HEK293T (cell line): Measurements from ENCODE around the gene VAV2.

ENCODE experiments used
- CTCF ChIA-PET: fragments of 350-600 bp; formaldehyde crosslinking; extraction: SDS; loops from one replicate; lab custom pipeline; 2021; ENCODE audit warnings: antibody characterized with exemption, inconsistent platforms; lab: Yijun Ruan, JAX
- POLR2A ChIA-PET: fragments of 350-600 bp; formaldehyde crosslinking; extraction: SDS; loops from one replicate; lab custom pipeline; 2020; ENCODE audit warnings: antibody characterized with exemption, inconsistent platforms; lab: Yijun Ruan, JAX
- DNase-seq: peaks from one replicate; pipeline ENCODE4 v3.0.0; 2012; ENCODE audit warnings: mixed read lengths; ENCODE audit errors: extremely low spot score
- ARNT ChIP-seq: fragments of 450-650 bp; IDR thresholded peaks from 2 replicates; pipeline ENCODE4 v1.6.1; 2017; ENCODE audit warnings: mild to moderate bottlenecking
- BHLHE40 ChIP-seq: fragments of 450-650 bp; IDR thresholded peaks from 2 replicates; pipeline ENCODE4 v1.6.1; 2016; ENCODE audit warnings: mild to moderate bottlenecking, moderate library complexity, borderline replicate concordance
- CTBP1 ChIP-seq: fragments of 450-650 bp; IDR thresholded peaks from 2 replicates; pipeline ENCODE4 v1.6.1; 2016; ENCODE audit warnings: borderline replicate concordance
- ELF4 ChIP-seq: fragments of 450-650 bp; IDR thresholded peaks from 2 replicates; pipeline ENCODE4 v1.6.1; 2017; ENCODE audit warnings: antibody characterized with exemption
- FOXA1 ChIP-seq: fragments of 450-650 bp; IDR thresholded peaks from 2 replicates; pipeline ENCODE4 v1.6.1; 2016; ENCODE audit warnings: mild to moderate bottlenecking
- FOXK2 ChIP-seq: fragments of 450-650 bp; IDR thresholded peaks from 2 replicates; pipeline ENCODE4 v1.6.1; 2016; ENCODE audit warnings: mild to moderate bottlenecking
- FOXM1 ChIP-seq: fragments of 450-650 bp; IDR thresholded peaks from 2 replicates; pipeline ENCODE4 v1.6.1; 2017; ENCODE audit warnings: mild to moderate bottlenecking, borderline replicate concordance
- HDGF ChIP-seq: fragments of 450-650 bp; IDR thresholded peaks from 2 replicates; pipeline ENCODE4 v1.6.1; 2017; ENCODE audit warnings: antibody characterized with exemption, borderline replicate concordance
- L3MBTL2 ChIP-seq: fragments of 450-650 bp; conservative IDR thresholded peaks from 2 replicates; pipeline ENCODE4 v1.6.1; 2016; ENCODE audit warnings: mild to moderate bottlenecking
- LEF1 ChIP-seq: fragments of 450-650 bp; IDR thresholded peaks from 2 replicates; pipeline ENCODE4 v1.6.1; 2017; ENCODE audit warnings: mild to moderate bottlenecking, borderline replicate concordance
- NFRKB ChIP-seq: fragments of 450-650 bp; IDR thresholded peaks from 2 replicates; pipeline ENCODE4 v1.6.1; 2016; ENCODE audit warnings: mild to moderate bottlenecking, moderate library complexity
- SP1 ChIP-seq: fragments of 450-650 bp; IDR thresholded peaks from 2 replicates; pipeline ENCODE4 v1.6.1; 2017
- SUZ12 ChIP-seq: fragments of 450-650 bp; IDR thresholded peaks from 2 replicates; pipeline ENCODE4 v1.6.1; 2016; ENCODE audit warnings: mild to moderate bottlenecking
- TARDBP ChIP-seq: fragments of 450-650 bp; IDR thresholded peaks from 2 replicates; pipeline ENCODE4 v1.6.1; 2016
- ZNF384 ChIP-seq: fragments of 450-650 bp; IDR thresholded peaks from 2 replicates; pipeline ENCODE4 v1.6.1; 2016
- TF ChIP-seq, protein P1 (sequence below): fragments of 450-650 bp; IDR thresholded peaks from 2 replicates; pipeline ENCODE4 v1.6.1; 2016

VAV2 gene

GRCh38 chr9:133864011-133864410, 128.1 kb downstream of the VAV2 start:
- ChIA-PET POLR2A (no interaction called here), CTCF (no interaction called here)
- no peak for DNase-seq
- TF ChIP-seq SP1 (no peak), ZNF384 (no peak), FOXK2 (no peak), ARNT (no peak)

DNA sequence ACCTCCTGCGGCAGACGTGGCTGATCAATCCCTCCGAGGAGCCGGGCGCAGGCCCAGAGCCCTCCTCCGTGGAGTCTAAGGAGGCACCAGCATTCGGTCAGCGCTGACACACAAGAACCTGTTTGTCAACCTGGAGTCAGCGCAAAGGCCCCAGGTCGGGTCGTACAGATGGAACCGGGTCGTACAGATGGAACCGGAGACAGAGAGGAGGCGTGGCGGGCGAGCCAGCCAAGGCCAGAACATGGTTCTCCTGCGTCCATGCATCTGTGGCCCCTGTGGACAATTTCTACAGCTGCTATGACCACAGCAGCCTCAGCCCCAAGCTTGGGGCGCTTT, 128.9 kb downstream of the VAV2 start:
- DNase-seq = no peak
- TF ChIP-seq CTBP1 (no peak), FOXM1 (no peak), ZNF384 (no peak), HDGF (no peak), ARNT (no peak), FOXK2 (no peak), SUZ12 (no peak), SP1 (no peak), TARDBP (no peak), ELF4 (no peak), L3MBTL2 (no peak), NFRKB (no peak), LEF1 (no peak)
- POLR2A ChIA-PET = no interaction called here
- CTCF ChIA-PET = interaction anchor here (1.0 to 1.4 kb wide), 2 partner anchors 10 to 17 kb away, joined by 3 read pairs; no protein-coding TSS in a partner anchor

- ChIA-PET POLR2A (no interaction called here), CTCF (interaction anchor here (1.0 to 1.4 kb wide), 2 partner anchors 10 to 17 kb away, joined by 3 read pairs; no protein-coding TSS in a partner anchor)
- DNase-seq = no peak
- no peak for TF ChIP-seq SUZ12
- no peak for TF ChIP-seq NFRKB
- no peak for TF ChIP-seq LEF1
- TF ChIP-seq FOXA1 = no peak
- no peak for TF ChIP-seq FOXM1
- no peak for TF ChIP-seq FOXK2
- no peak for TF ChIP-seq CTBP1
- no peak for TF ChIP-seq ZNF384
- no peak for TF ChIP-seq TARDBP
- TF ChIP-seq L3MBTL2 = no peak
- TF ChIP-seq HDGF = no peak
- TF ChIP-seq, protein P1, sequence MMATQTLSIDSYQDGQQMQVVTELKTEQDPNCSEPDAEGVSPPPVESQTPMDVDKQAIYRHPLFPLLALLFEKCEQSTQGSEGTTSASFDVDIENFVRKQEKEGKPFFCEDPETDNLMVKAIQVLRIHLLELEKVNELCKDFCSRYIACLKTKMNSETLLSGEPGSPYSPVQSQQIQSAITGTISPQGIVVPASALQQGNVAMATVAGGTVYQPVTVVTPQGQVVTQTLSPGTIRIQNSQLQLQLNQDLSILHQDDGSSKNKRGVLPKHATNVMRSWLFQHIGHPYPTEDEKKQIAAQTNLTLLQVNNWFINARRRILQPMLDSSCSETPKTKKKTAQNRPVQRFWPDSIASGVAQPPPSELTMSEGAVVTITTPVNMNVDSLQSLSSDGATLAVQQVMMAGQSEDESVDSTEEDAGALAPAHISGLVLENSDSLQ = no peak
- TF ChIP-seq ELF4 = no peak
- TF ChIP-seq SP1 = no peak
- no peak for TF ChIP-seq ARNT
- TF ChIP-seq BHLHE40 = no peak
Measured at GRCh38 chr9:133862585-133863256, 129.4 kb downstream of the VAV2 start.

- DNase-seq = no peak
- POLR2A ChIA-PET = no interaction called here
- CTCF ChIA-PET = no interaction called here
- TF ChIP-seq FOXK2 = no peak
- no peak for TF ChIP-seq SP1
- no peak for TF ChIP-seq FOXM1
- no peak for TF ChIP-seq CTBP1
- TF ChIP-seq FOXA1 = no peak
- TF ChIP-seq, protein P1 = no peak
- no peak for TF ChIP-seq TARDBP
- no peak for TF ChIP-seq ZNF384
- no peak for TF ChIP-seq SUZ12
- no peak for TF ChIP-seq HDGF
- no peak for TF ChIP-seq NFRKB
- no peak for TF ChIP-seq L3MBTL2
- no peak for TF ChIP-seq LEF1
- no peak for TF ChIP-seq ELF4
- no peak for TF ChIP-seq BHLHE40
- no peak for TF ChIP-seq ARNT
Measured at GRCh38 chr9:133861692-133862091, 130.4 kb downstream of the VAV2 start.

- CTCF ChIA-PET = no interaction called here
- POLR2A ChIA-PET = no interaction called here
- DNase-seq = no peak
- TF ChIP-seq HDGF (no peak), NFRKB (no peak), ARNT (no peak), BHLHE40 (no peak), ELF4 (no peak), LEF1 (no peak), ZNF384 (no peak)
Measured at GRCh38 chr9:133861086-133861485, 131.0 kb downstream of the VAV2 start.

DNA sequence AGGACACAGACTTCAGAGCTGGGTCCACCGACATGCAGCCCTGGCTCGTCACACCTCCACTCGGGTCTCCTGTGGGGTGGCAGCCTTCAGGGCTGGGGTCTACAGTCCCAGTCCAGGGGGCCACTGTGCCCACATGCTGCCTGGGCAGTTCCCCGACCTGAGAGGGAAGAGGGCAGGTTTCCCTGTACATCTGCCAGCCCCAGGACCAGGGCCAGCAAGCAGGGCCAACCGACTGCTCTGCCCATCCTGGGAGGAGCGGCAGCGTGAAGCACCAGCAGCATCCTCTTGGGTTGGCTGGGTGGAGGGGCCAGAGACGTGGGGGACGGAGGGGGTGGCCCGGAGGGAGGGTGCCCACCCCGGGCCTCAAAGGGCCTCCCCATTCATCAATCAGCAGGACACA, 133.4 kb downstream of the VAV2 start:
- ChIA-PET POLR2A (no interaction called here), CTCF (no interaction called here)
- no peak for DNase-seq
- TF ChIP-seq FOXA1 (no peak), FOXM1 (no peak), CTBP1 (no peak), FOXK2 (no peak), L3MBTL2 (no peak), ZNF384 (no peak), SUZ12 (no peak), ARNT (no peak), NFRKB (no peak), LEF1 (no peak), TARDBP (no peak), BHLHE40 (no peak), HDGF (no peak), ELF4 (no peak), SP1 (no peak)
- TF ChIP-seq, protein P1 = no peak
